Lower leg skin (tissue), 3 donors: ENCODE measurements around the gene OBI1.

Experiments
- CTCF ChIP-seq, 3 donors: fragments of 450-650 bp; IDR thresholded peaks; one replicate each; pipeline ENCODE4 v1.5.1; 2016; ENCODE audit warnings: antibody characterized with exemption in 3 of 3, mild to moderate bottlenecking in 3 of 3, moderate library complexity in 2 of 3
- POLR2A ChIP-seq, 2 donors: fragments of 450-650 bp; IDR thresholded peaks; one replicate each; pipeline ENCODE4 v1.6.1; 2016 to 2017; ENCODE audit warnings: antibody characterized with exemption in 2 of 2, mild to moderate bottlenecking in 1 of 2, moderate library complexity in 1 of 2

DNA sequence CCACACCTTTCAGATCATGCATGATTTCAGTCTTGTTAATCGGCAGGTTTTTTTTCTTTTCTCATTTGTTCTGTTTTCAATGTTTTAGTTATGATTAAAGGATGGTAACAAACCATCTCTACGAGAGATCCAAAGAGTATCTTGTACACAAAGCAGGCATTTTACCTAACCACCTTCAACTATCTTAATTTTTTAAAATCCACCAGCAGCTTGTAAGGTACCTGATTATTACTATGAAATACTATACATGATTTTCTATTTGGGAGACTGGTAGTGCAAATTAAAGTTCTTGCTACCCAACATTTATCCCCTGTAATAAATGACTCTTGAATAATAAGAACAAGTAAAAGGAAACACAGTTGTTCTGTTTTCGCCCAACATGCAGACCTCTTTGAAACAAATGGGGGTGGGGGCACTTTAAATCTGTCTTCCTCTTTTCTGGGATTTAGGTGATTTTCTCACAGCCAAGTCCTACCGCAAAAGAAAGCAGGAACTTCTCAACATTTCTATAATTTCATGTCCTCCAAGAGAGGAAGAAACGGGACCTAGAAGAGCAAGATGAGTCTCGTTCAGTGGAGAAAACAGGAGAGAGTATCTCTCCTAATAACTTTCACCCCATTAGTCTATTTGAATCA lies 59.2 kb downstream of the OBI1 start:
- TF ChIP-seq POLR2A (IDR thresholded peaks at IDR 0.05) (no peak), CTCF (IDR thresholded peaks at IDR 0.05) (no peak)
